ENCODE results near the gene CTNNA3. TPM values are rescaled to one million over a fixed set of nuclear protein-coding genes. Genes with fewer than 3 reads are reported as not detected.

The CTNNA3 gene
- total RNA-seq, 4 donors from 2014 or later, result 0.47 to 3.3 (median 0.80) TPM; not detected in 1

DNA sequence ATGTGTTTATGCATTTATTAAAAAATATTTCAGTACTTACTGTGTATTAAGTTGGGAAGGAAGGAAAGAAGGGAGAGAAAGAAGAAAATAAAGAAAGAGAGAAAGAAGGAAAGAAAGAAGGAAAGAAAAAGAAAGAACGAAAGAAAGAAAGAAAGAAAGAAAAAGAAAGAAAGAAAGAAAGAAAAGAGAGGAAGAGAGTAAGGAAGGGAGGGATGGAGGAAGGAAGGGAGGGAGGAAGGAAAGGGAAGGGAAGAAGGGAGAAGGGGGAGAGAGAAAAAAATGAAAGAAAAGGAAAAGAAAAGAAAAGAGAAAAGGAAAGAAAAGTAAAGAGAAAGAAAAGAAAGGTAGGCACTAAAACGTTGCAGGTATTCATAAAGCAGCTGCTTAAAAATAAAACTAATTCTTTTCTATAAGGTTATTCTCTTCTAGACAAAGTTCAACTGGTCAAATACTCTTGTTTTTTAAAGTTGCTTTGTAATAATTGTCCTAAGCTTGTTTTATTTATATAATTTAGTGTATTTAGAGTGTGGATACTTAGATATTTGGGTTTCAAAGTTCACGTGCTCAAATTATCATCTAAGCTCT, 1473.4 kb downstream of the CTNNA3 start:
- H3K36me3 ChIP-seq, result no peaks in the 10 kb centered on the region
- H3K4me1 ChIP-seq, result no peaks in the 10 kb centered on the region
- no peak for DNase-seq
- no peak overlapping the region for H3K4me3 ChIP-seq
- no peak for TF ChIP-seq POLR2A (IDR thresholded peaks at IDR 0.05)
- TF ChIP-seq, protein P1, sequence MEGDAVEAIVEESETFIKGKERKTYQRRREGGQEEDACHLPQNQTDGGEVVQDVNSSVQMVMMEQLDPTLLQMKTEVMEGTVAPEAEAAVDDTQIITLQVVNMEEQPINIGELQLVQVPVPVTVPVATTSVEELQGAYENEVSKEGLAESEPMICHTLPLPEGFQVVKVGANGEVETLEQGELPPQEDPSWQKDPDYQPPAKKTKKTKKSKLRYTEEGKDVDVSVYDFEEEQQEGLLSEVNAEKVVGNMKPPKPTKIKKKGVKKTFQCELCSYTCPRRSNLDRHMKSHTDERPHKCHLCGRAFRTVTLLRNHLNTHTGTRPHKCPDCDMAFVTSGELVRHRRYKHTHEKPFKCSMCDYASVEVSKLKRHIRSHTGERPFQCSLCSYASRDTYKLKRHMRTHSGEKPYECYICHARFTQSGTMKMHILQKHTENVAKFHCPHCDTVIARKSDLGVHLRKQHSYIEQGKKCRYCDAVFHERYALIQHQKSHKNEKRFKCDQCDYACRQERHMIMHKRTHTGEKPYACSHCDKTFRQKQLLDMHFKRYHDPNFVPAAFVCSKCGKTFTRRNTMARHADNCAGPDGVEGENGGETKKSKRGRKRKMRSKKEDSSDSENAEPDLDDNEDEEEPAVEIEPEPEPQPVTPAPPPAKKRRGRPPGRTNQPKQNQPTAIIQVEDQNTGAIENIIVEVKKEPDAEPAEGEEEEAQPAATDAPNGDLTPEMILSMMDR (IDR thresholded peaks at IDR 0.05), result no peak
- H3K27me3 ChIP-seq, result no peaks in the 10 kb centered on the region
- no peak overlapping the region for H3K27ac ChIP-seq
- H3K9me3 ChIP-seq, result no peaks in the 10 kb centered on the region

DNA sequence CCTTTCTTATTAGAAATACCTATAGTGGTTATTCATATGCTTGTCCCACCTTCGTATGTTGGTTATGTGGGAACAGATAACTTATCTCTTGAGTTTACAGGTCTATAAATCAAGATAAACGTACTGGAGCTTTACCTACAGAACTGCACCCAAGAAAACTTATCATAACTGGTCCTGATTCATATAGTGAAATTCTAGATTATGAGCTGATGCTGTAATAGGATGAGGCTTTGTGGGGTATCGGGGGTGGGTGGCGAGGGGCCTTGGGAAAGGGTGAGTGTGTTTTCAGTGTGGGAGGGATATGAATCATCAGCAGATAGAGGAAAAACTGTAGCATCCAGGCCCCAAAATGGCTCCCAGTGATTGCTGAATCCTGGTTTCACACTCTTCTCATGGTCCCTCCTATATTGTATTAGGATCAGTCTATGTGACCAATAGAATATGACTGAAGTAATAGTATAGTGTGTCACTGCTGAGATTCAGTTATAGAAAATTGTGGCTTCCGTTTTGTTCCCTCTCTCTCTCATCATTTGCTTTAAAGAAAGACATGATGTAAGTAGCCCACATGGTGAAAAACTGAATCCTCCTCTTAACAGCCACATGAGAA, 1476.9 kb downstream of the CTNNA3 start:
- Histone ChIP-seq H3K4me3 (no peak overlapping the region), H3K27ac (no peak overlapping the region), H3K9me3 (no peaks in the 10 kb centered on the region), H3K27me3 (no peaks in the 10 kb centered on the region), H3K4me1 (no peaks in the 10 kb centered on the region), H3K36me3 (no peaks in the 10 kb centered on the region)
- no peak for DNase-seq
- TF ChIP-seq, protein P1 (IDR thresholded peaks at IDR 0.05), result no peak
- TF ChIP-seq POLR2A (IDR thresholded peaks at IDR 0.05), result no peak

DNA sequence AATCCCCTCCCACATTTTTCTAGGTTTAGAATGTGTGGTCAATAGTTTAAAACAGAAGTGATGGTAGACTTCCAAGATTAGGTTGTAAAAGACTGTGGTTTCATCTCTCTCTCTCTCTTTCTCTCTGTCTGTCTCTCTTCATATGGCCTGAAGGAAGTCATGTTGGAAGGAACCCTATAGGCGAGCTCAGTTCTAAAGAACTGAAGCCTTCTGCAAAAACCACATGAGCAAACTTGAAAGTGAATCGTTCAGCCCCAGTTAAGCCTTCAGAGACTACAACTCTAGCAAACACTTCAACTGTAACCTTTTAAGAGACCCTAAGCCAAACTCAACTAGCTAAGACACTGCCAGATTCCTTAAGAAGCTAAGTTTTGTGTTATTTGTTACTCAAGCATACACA, 1477.7 kb downstream of the CTNNA3 start:
- TF ChIP-seq, protein P1 (IDR thresholded peaks at IDR 0.05), result no peak
- no peak for TF ChIP-seq POLR2A (IDR thresholded peaks at IDR 0.05)
- no peak overlapping the region for H3K27ac ChIP-seq

GRCh38 chr10:66215920-66216319, 1480.1 kb downstream of the CTNNA3 start:
- Histone ChIP-seq H3K9me3 (no peaks in the 10 kb centered on the region), H3K4me3 (no peak overlapping the region), H3K27me3 (no peaks in the 10 kb centered on the region), H3K4me1 (no peaks in the 10 kb centered on the region), H3K36me3 (no peaks in the 10 kb centered on the region), H3K27ac (no peak overlapping the region)
- TF ChIP-seq, protein P1 (IDR thresholded peaks at IDR 0.05), result no peak
- no peak for TF ChIP-seq POLR2A (IDR thresholded peaks at IDR 0.05)
- no peak for DNase-seq

More for the DNA sequence above, 1477.7 kb downstream of the CTNNA3 start:
- DNase-seq, result no peak
- no peaks in the 10 kb centered on the region for H3K36me3 ChIP-seq
- H3K4me3 ChIP-seq, result no peak overlapping the region
- no peaks in the 10 kb centered on the region for H3K27me3 ChIP-seq
- H3K9me3 ChIP-seq, result no peaks in the 10 kb centered on the region
- no peaks in the 10 kb centered on the region for H3K4me1 ChIP-seq

GRCh38 chr10:66214721-66215404, 1481.1 kb downstream of the CTNNA3 start:
- H3K9me3 ChIP-seq, result no peaks in the 10 kb centered on the region
- no peaks in the 10 kb centered on the region for H3K4me1 ChIP-seq
- DNase-seq, result peak in 1 of 3 donors; percentile 38

More at GRCh38 chr10:66214721-66215404, 1481.1 kb downstream of the CTNNA3 start:
- H3K36me3 ChIP-seq, result no peaks in the 10 kb centered on the region
- H3K27ac ChIP-seq, result no peak overlapping the region
- TF ChIP-seq POLR2A (IDR thresholded peaks at IDR 0.05), result no peak
- TF ChIP-seq, protein P1 (IDR thresholded peaks at IDR 0.05), result peak in 1 of 6 experiments; percentile 15
- H3K4me3 ChIP-seq, result no peak overlapping the region
- H3K27me3 ChIP-seq, result no peaks in the 10 kb centered on the region
